WERI-Rb-1 (cell line): ENCODE results near the gene MALT1.

Source experiments
- DNase-seq: peaks from one replicate; pipeline ENCODE4 v3.0.0-alpha.2; 2020
- H3K27ac ChIP-seq: fragments of 250-450 bp; sonication (Bioruptor Pico); 2 replicates; pipeline ENCODE4 v1.5.1; 2020; ENCODE audit warnings: mild to moderate bottlenecking, moderate library complexity
- H3K27me3 ChIP-seq: fragments of 250-450 bp; sonication (Bioruptor Pico); 2 replicates; pipeline ENCODE4 v1.5.1; 2021; ENCODE audit warnings: mild to moderate bottlenecking, low read depth, moderate library complexity; ENCODE audit not compliant: insufficient read depth, severe bottlenecking
- H3K36me3 ChIP-seq: fragments of 250-450 bp; sonication (Bioruptor Pico); 2 replicates; pipeline ENCODE4 v1.5.1; 2020; ENCODE audit warnings: mild to moderate bottlenecking, moderate library complexity
- H3K4me3 ChIP-seq: 2 replicates; pipeline ENCODE4 v1.5.1; 2011; ENCODE audit warnings: low read depth, mild to moderate bottlenecking, control low read depth, low read length
- H3K9me3 ChIP-seq: fragments of 250-450 bp; sonication (Bioruptor Pico); 2 replicates; pipeline ENCODE4 v1.5.1; 2021; ENCODE audit warnings: mild to moderate bottlenecking, moderate library complexity; ENCODE audit not compliant: severe bottlenecking
- CTCF ChIP-seq: IDR thresholded peaks from 2 replicates; pipeline ENCODE4 v1.5.1; 2011; ENCODE audit warnings: low read depth, mild to moderate bottlenecking, control low read depth, inconsistent platforms, low read length

MALT1 gene

DNA sequence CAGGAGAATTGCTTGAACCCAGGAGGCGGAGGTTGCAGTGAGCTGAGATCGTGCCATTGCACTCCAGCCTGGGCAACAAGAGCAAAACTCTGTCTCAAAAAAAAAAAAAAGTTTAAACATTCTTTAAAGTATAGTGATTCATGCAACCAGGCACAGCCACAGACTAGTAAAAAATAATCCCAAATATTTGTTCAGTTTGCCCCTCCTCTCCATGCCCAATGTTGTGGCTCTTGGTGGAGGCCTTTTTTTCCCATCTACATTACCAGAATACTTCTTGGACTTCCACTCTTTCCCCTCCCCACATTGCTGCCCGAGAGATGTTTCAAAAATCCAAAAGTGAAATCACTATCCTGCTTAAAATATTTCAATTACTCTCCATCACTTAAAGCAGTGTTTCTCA lies 5.1 kb upstream of the MALT1 start:
- DNase-seq: no peak
- TF ChIP-seq CTCF: no peak
- no peaks in the 10 kb centered on the region for H3K9me3 ChIP-seq
- no peak overlapping the region for H3K27ac ChIP-seq
- H3K36me3 ChIP-seq: no peaks in the 10 kb centered on the region
- H3K27me3 ChIP-seq: no peaks in the 10 kb centered on the region
- H3K4me3 ChIP-seq: no peak overlapping the region

DNA sequence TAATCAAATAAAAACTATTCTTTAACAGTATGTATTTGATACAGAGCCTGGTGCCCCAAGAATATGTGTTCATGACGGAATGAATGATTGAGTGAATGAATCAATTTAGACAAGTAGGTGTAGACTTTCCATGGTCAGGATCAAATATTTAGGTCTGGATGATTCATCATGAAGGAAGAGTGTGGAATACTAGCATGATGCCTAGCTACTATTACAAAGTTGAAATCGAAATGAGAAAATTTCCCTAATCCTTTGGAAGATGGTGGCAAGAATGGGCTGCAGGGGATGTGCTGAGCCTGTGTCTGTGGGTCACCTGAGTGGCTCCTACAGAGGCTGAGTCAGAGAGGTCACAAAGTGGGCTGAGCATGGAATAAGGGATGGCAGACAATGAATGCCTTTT lies 3.1 kb upstream of the MALT1 start:
- Histone ChIP-seq H3K27ac (no peak overlapping the region), H3K4me3 (no peak overlapping the region), H3K9me3 (no peaks in the 10 kb centered on the region), H3K27me3 (no peaks in the 10 kb centered on the region), H3K36me3 (no peaks in the 10 kb centered on the region)
- DNase-seq: no peak
- no peak for TF ChIP-seq CTCF

GRCh38 chr18:58668897-58669296 lies 2.4 kb upstream of the MALT1 start:
- no peak overlapping the region for H3K27ac ChIP-seq
- no peaks in the 10 kb centered on the region for H3K36me3 ChIP-seq
- no peaks in the 10 kb centered on the region for H3K27me3 ChIP-seq
- no peaks in the 10 kb centered on the region for H3K9me3 ChIP-seq
- no peak overlapping the region for H3K4me3 ChIP-seq
- no peak for TF ChIP-seq CTCF
- no peak for DNase-seq

- Histone ChIP-seq H3K36me3 (no peaks in the 10 kb centered on the region), H3K4me3 (no peak overlapping the region)
- DNase-seq: no peak
Measured at GRCh38 chr18:58669731-58670378, 1.4 kb upstream of the MALT1 start.

DNA sequence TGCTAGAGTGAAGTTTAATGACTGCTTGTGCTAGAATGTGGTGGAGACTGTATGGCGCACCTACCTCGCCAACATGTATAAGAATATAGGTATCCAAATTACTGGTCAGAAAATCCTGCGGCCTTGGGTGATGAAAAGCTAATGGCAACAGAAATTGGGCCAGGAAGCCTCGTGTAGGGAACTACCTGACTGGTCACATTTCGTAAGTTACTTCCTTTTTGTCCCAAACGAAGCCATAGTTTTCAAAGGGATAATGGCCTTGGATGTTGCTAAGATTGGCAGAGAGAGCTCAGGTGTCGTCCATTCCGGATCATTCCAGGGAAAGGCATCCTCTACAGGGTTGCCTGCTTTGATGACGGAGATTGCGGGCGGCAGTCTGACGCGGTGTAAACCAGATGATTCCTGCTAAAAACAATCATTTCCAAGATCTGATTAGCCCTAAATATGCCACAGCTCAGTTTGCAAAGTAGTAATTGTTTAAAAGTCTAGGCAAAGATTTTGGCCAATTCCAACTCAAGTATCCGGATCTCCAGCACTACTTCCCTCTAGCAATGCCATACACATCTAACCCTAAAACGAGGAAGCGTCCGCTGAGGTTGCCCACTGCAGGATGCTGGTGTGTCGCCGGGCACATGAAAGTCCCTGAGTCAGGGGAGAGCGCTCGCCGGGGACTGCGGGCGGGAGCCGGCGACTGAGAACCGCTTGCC lies 708 bp upstream of the MALT1 start:
- DNase-seq: no peak
- H3K27me3 ChIP-seq: no peaks in the 10 kb centered on the region
- no peaks in the 10 kb centered on the region for H3K36me3 ChIP-seq
- H3K27ac ChIP-seq: peak overlapping the region; percentile 61
- no peaks in the 10 kb centered on the region for H3K9me3 ChIP-seq
- no peak for TF ChIP-seq CTCF
- H3K4me3 ChIP-seq: peak overlapping the region; percentile 55

More at GRCh38 chr18:58669731-58670378, 1.4 kb upstream of the MALT1 start:
- H3K27me3 ChIP-seq: no peaks in the 10 kb centered on the region
- no peaks in the 10 kb centered on the region for H3K9me3 ChIP-seq
- TF ChIP-seq CTCF: no peak
- H3K27ac ChIP-seq: no peak overlapping the region
